Stimulated activated CD8-positive, alpha-beta memory T cell treated with anti-CD3 and anti-CD28 coated beads, Interleukin-4, amount 100 ng/mL, for 1 hour (primary cell): ENCODE measurements around the gene OR11A1.

ENCODE experiments used
- DNase-seq, 2 donors: peaks; one replicate each; pipeline ENCODE4 v3.0.0-alpha.2; 2020; ENCODE audit warnings: low read depth in 2 of 2, low spot score in 1 of 2

The OR11A1 gene

DNA sequence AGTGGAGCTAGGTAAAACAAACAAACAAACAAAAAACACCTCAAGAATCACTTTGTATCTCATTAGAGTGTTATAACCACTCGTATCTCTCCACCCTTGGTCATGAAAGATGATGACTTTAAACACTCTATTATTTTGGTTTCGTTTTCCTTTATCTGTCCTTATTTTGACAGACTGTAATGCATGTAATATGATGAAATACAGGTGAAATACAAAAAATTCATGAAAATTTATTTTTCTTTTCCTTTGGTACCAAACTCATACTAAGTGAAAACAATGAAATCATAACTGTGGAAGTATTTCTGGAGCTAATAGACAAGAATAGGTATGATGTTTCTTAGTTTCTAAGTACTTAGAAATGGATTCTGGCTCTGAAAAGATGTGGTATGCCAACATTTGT, 57.3 kb downstream of the OR11A1 start:
- DNase-seq = no peak

DNA sequence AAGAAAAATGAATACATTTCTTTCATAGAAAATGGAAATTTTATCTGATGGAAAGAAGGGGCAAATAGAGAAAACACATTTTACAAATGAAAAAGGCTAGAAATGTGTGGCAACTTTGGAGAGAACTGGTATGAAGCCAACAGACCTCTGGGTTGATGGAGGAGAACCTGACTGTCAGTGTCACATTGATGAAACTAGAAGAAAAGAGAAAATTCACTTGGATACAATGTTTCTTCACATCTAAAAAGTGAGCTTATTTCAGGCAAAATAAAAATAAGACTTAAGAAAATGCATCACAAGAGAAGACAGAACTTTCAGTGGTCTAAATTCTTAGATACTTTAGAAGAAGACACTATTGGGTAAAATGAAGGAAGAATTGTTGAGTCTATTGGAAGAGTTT, 61.5 kb downstream of the OR11A1 start, which contains the start of gene OR12D2:
OR12D2 (plus strand) TSS at position 301 of the 400 bp plus-strand sequence. CDS start 1,069 bp downstream, outside the sequence.
- no peak for DNase-seq

DNA sequence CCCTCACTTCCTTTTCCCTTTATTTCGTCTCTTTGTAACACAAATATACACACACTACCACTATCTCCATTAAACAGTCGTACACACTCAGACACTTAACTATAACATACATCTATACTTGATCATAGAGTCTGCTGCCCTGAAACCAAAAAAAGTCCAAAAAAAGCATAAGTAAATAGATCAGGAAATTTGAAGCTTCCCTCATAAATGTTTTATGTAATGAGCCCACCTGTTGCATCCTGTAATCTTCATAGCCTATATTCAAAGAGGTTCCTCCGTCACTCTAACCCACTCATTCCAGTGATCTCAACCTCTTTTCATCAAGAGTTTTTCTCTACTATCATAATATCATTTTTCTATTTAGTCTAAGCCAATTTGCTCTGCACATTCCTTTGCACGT, 68.3 kb downstream of the OR11A1 start:
- no peak for DNase-seq

DNA sequence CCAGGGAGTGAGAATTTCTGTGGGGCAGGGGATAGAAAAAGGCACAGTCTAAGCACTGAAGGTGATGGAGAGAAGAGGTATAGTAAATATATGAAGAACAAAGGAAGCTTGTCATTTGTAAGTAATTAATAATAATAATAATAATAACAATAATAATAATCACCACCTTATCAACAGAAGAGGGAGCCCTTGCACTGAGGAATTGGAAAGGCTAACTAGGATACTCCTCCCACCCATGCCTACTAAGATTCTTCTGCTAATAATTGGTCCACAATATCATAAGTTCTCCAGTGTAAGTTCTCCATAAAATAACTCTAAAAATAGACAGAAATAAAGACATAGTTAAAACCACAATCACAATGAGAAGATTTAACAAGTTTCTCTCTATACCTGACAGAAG, 80.9 kb downstream of the OR11A1 start:
- no peak for DNase-seq
